ENCODE measurements around the gene ACSM5. TPM values are rescaled to one million over a fixed set of nuclear protein-coding genes. Genes with fewer than 3 reads are reported as not detected.

Gene ACSM5, protein sequence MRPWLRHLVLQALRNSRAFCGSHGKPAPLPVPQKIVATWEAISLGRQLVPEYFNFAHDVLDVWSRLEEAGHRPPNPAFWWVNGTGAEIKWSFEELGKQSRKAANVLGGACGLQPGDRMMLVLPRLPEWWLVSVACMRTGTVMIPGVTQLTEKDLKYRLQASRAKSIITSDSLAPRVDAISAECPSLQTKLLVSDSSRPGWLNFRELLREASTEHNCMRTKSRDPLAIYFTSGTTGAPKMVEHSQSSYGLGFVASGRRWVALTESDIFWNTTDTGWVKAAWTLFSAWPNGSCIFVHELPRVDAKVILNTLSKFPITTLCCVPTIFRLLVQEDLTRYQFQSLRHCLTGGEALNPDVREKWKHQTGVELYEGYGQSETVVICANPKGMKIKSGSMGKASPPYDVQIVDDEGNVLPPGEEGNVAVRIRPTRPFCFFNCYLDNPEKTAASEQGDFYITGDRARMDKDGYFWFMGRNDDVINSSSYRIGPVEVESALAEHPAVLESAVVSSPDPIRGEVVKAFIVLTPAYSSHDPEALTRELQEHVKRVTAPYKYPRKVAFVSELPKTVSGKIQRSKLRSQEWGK
- total RNA-seq = 21.2 TPM
- long read RNA-seq, transcript ACSM5-201 (14 exons, 2,796 nt) = major isoform, 70 of 96 reads
- long read RNA-seq, transcript ACSM5-206 (4 exons, 1,130 nt) = minor isoform, 13 of 96 reads
- long read RNA-seq, partial matches to known transcripts = 8 of 96 reads
- long read RNA-seq, other reads (novel, unspliced or antisense) = 4 of 96 reads

- no peak for DNase-seq (ENCODE audit: low spot score)
Observed at GRCh38 chr16:20409398-20410120, at the start of gene ACSM5. Gene ACSM5, plus strand, starts transcription at chr16:20409534. Its CDS starts 1,951 bp downstream, at chr16:20411485.

DNA sequence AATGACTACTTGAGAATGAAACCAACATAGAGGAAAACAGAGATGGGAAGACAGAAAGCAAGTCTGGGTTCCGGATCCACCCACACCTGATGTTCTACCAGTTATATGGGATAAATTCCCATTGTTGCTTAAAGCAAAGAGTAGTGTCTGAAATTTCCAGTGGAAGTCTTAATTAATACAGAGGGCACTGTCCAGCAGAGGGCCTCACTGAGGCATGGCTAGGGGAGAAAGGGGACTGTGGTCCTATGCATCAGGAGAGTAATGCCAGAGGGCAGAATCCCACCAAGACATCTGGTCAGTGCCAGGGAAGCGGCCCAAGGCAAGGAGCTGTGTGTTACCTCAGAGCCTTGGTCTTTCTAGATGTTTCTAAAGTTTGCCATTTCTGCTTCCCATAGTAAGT is 49.3 kb upstream of the ACSM5 start:
- DNase-seq (ENCODE audit: low spot score) = no peak

GRCh38 chr16:20363191-20363590 is 46.1 kb upstream of the ACSM5 start:
- no peak for DNase-seq (ENCODE audit: low spot score)

DNA sequence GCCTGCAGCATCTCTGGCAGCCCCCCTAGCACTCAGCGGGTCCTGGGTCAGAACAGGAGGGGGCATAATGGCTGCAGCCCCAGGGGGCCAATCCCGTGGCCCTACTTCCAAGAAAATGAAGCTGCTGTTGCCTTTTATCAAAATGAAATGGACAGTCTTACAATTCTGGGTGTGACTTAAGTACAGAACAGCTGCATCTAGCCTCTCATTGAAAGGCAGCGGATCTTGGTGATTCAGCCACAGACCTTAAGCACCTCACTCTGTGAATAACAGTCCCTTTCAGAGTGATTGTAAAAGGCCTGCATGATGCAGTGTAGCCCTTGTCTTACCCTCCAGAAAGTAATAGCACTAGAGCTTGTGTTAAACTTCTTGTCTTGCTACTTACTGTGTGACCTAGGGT is 45.3 kb upstream of the ACSM5 start:
- DNase-seq (ENCODE audit: low spot score) = no peak

DNA sequence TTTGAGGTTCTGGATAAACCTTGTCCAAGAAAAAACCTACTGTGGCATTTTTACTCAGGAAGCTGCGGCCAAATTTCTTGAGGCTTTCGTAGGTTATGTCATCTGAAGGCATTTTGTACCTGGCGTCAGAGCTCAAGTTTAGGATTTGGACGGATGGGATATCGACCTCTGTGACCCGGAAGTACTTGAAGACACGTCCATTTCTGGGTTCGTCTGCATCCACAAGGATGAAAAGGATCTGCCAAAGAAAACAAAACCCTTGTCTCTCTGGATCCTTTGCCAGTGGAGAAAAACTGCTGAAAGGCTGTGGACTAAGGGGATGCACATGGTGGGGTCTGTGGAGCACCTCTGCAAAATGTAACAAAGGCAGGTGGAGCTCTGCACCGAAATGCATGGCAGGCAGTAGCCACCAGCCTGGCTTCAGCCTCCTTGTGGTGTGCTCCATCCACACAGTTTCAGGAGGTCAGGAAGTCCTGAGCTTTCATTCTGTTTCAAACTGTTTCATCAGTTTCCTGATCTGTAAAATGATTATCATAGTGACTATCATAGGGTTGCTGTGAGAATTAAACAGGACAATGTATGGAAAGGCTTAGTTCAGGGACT is 39.8 kb upstream of the ACSM5 start:
- no peak for DNase-seq (ENCODE audit: low spot score)

GRCh38 chr16:20372701-20373100 is 36.6 kb upstream of the ACSM5 start:
- no peak for DNase-seq (ENCODE audit: low spot score)

DNA sequence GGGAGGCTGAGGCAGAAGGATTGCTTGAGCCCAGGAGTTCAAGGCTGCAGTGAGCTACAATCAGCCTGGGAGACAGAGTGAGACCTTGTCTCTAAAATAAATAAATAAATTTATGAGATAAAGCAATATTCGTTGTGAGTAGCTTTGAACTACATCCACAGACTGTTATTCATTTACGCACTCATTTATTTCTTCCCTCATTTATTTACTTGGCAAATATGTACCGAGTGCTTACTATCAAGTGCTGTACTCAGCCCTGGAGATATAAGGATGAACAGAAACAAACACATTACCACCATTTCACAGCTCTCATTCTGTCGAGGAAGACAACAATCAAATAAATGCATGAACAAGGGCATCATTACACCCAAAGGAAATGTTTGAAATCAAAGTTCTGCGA is 32.2 kb upstream of the ACSM5 start:
- DNase-seq (ENCODE audit: low spot score) = no peak

DNA sequence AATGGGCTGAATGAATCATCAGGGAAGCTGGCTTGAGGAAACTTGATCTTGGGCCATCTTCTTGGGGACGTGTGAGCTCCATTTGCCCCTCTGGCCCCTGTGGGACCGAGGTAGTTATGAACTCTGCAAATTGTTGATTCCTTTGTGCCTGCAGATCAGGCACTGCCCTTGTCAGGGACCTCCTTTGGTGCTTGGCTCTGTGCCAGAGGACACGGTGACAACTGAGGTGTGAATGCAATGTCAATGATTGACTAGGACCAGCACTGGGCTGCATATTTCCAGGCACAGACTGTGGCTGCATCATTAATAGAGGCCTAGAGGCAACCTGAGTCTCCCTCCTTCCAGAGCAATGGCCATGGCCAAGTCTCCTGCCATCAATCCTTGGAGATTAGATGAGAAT is 28.6 kb upstream of the ACSM5 start:
- DNase-seq (ENCODE audit: low spot score) = no peak

DNA sequence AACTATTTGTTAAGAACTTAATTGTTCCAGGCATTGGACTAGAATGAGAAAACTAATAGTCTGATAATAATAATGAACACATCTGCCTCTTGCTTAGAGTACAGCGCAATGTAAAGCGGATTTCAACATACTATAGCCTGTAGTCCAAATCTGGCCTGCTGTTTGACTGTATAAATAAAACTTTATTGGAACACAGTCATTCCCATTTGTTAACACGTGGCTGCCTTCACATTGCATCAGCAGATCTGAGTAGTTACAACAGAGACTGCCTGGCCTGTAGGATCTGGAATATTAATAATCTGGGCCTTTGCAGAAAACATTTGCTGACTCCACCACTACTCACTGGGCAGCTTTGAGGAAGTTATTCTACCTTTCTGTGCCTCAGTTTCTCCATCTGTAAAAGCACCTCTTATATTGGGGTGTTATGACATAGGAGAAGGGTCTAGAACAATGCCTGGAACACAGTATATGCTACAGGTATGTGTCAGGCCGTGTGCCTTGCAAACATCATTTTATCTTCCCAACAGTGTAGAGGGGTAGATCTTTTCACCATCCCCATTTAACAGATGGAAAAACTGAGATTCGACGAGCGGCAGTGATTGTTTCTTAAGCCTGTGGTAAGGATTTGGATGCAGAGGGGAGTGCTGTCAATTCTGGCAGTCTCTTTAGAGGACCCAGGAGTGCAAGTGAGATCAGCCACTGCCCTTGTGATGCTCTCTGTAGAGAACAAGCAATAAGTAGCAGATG is 27.0 kb upstream of the ACSM5 start:
- no peak for DNase-seq (ENCODE audit: low spot score)

GRCh38 chr16:20383106-20384029 is 26.0 kb upstream of the ACSM5 start:
- DNase-seq (ENCODE audit: low spot score) = no peak

- DNase-seq (ENCODE audit: low spot score) = no peak
Observed at GRCh38 chr16:20385844-20386832, 23.2 kb upstream of the ACSM5 start.

GRCh38 chr16:20387978-20388377 is 21.4 kb upstream of the ACSM5 start:
- no peak for DNase-seq (ENCODE audit: low spot score)

DNA sequence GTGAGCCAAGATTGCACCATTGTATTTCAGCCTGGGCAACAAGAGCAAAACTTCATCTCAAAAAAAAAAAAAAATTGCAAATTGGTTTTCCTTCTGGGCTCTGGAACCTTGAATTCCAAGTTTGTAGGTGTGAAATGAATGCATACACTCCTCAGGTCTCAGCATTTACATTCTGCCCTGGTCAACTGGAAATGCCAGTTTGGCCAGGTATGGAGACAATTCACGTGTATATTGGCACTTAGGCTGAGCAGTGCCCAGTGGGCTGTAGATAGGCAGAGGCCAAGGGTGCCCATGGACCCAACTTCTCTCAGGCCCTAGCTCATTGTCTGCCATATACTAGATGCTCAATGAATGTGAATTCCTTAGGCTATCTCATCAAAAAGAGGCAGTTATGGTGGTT is 20.5 kb upstream of the ACSM5 start:
- DNase-seq (ENCODE audit: low spot score) = no peak

DNA sequence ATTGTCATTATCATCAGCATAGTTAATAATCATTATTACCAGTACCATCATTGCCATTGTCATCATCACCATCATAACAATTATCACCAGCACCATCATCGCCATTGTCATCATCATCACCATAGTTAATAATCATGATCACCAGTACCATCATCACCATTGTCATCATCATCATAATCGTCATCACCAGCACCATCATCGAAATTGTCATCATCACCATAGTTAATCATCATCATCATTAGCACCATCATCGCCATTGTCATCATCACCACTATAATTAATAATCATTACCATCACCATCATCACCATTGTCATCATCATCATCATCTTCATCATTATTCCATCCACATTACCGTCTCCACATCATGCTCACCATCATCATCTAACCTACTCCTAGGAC is 18.3 kb upstream of the ACSM5 start:
- DNase-seq (ENCODE audit: low spot score) = no peak

DNA sequence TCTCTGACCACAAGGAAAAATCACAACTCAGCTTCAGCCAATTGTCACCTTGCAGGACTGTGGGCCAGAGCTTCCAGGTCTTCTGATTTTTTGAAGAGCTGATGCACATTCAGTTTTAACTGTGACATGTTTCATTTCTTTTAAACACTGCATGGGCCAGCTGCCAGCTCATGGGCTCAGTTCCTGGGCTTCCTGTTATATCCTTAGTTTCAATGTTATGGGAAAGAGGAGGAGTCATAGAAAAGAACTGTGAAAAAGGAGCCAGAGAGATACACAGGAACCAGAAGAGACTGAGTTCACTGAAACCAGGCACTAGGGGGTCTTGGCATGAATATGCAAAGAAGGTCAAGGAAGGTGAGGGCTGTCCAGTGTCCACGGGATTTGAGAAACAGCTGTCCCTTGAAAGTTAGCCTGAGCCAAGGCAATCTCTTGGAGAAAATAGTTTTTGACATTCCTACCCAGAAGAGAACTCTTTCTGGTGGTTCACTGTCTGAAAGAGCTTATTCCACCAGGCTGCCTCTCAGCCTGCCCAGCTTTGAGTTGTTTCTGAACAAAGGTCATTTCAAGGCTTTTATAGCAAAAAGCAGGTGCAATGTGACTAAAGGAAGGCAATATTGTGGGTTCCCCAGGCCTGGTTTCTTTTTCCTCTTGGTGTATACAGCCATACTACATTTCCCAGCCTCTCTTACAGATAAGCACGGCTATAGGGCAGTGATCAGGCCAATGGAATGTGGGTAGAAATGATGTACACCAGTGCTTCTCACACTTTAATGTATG is 15.3 kb upstream of the ACSM5 start:
- DNase-seq (ENCODE audit: low spot score) = no peak

- DNase-seq (ENCODE audit: low spot score) = no peak
Observed at GRCh38 chr16:20395946-20396345, 13.4 kb upstream of the ACSM5 start.

DNA sequence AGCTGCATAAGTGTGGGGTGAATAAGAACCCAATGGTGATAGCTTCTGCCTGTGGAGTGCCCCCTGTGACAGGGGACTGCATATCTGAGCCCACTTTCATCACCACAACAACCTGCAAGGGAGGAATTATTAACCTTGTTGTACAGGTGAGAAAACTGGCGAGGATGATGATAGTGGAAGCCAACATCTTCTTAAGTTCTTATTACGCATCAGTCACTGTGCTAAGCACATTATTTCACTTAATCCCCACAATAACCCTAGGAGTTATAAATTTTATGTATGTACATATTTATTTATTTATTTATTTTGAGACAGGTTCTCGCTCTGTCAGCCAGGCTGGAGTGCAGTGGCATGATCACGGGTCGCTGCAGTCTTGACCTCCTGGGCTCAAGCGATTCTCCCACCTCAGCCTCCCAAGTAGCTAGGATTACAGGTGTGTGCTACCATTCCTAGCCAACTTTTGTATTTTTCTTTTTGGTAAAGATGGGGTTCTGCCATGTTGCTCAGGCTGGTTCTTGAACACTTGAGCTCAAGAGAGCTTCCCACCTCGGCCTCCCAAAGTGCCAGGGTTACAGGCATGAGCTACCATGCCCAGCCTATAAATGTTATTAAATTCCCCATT is 12.4 kb upstream of the ACSM5 start:
- no peak for DNase-seq (ENCODE audit: low spot score)
